Thoracic aorta (tissue), 2 donors: ENCODE data around the gene P4HA2. TPM values are rescaled to one million over a fixed set of nuclear protein-coding genes. Genes with fewer than 3 reads are reported as not detected.

Experiments used
- ATAC-seq: fragments of 150-250 bp; one replicate; pipeline ENCODE4 v1.8.0; 2017; ENCODE audit warnings: low read depth; ENCODE audit not compliant: insufficient number of reproducible peaks, low FRiP score
- DNase-seq: peaks from one replicate; pipeline ENCODE4 v3.0.0-alpha.2; 2020; ENCODE audit warnings: low spot score
- H3K27ac ChIP-seq, 2 donors: fragments of 200-600 bp; sonication (generic); 1 replicate in 1 of 2; 2 replicates in 1 of 2; pipeline ENCODE4 v1.5.1; 2016; ENCODE audit warnings: mild to moderate bottlenecking in 2 of 2, moderate library complexity in 2 of 2
- H3K27me3 ChIP-seq: fragments of 200-600 bp; sonication (generic); replicated peaks from 2 replicates; pipeline ENCODE4 v1.6.0; 2016; ENCODE audit warnings: mild to moderate bottlenecking; ENCODE audit not compliant: insufficient read depth
- H3K36me3 ChIP-seq: fragments of 200-600 bp; sonication (generic); one replicate; pipeline ENCODE4 v1.5.1; 2016
- H3K4me1 ChIP-seq, 2 donors: fragments of 200-600 bp; sonication (generic); 1 replicate in 1 of 2; 2 replicates in 1 of 2; pipeline versions ENCODE4 v1.5.1 to v1.6.0; 2016; ENCODE audit warnings: low read depth in 2 of 2, mild to moderate bottlenecking in 1 of 2; ENCODE audit not compliant: control insufficient read depth in 1 of 2
- H3K4me3 ChIP-seq: fragments of 200-600 bp; sonication (generic); 2 replicates; pipeline ENCODE4 v1.5.1; 2016; ENCODE audit warnings: mild to moderate bottlenecking
- H3K9me3 ChIP-seq: fragments of 200-600 bp; sonication (generic); 2 replicates; pipeline ENCODE4 v1.5.1; 2016
- CTCF ChIP-seq: fragments of 200-600 bp; sonication (generic); IDR thresholded peaks from one replicate; pipeline ENCODE4 v1.5.1; 2019; ENCODE audit warnings: antibody characterized with exemption
- total RNA-seq, 2 donors: library from RNA; depleted of rRNA; stranded (reverse); fragments of >200 nt; gene quantifications; one replicate each; pipeline versions ENCODE4 v1.1.0 to v1.2.3, GENCODE V29; 2016

Gene P4HA2
- total RNA-seq, 2 donors from 2014 or later, result 31.3 to 47.7 TPM

- Histone ChIP-seq H3K36me3 (peaks cover 17% of the 10 kb centered on the region), H3K9me3 (no peaks in the 10 kb centered on the region), H3K4me3 (no peak overlapping the region), H3K4me1 (peaks cover 6 to 29% of the 10 kb centered on the region in 2 donors), H3K27me3 (no peaks in the 10 kb centered on the region), H3K27ac (no peak overlapping the region)
- ATAC-seq (no peak), DNase-seq (no peak)
- TF ChIP-seq CTCF, result no peak
Observed at GRCh38 chr5:132269635-132270334, 42.1 kb upstream of the P4HA2 start.

GRCh38 chr5:132268769-132269551 lies 41.3 kb upstream of the P4HA2 start:
- peaks cover 17% of the 10 kb centered on the region for H3K36me3 ChIP-seq
- no peaks in the 10 kb centered on the region for H3K27me3 ChIP-seq
- ATAC-seq (no peak), DNase-seq (no peak)
- peaks cover 6 to 37% of the 10 kb centered on the region in 2 donors for H3K4me1 ChIP-seq
- no peak for TF ChIP-seq CTCF
- no peaks in the 10 kb centered on the region for H3K9me3 ChIP-seq
- H3K27ac ChIP-seq, result peak overlapping the region; percentile 2 to 24
- H3K4me3 ChIP-seq, result no peak overlapping the region

- Histone ChIP-seq H3K36me3 (peaks cover 17% of the 10 kb centered on the region), H3K27ac (peak overlapping the region; percentile 2 to 24), H3K9me3 (no peaks in the 10 kb centered on the region), H3K27me3 (no peaks in the 10 kb centered on the region), H3K4me1 (peaks cover 13 to 45% of the 10 kb centered on the region in 2 donors), H3K4me3 (no peak overlapping the region)
- TF ChIP-seq CTCF, result no peak
- DNase-seq, result no peak
- ATAC-seq, result no peak
Observed at GRCh38 chr5:132267931-132268768, 40.5 kb upstream of the P4HA2 start.

GRCh38 chr5:132267166-132267739 lies 39.6 kb upstream of the P4HA2 start:
- Histone ChIP-seq H3K27me3 (no peaks in the 10 kb centered on the region), H3K9me3 (no peaks in the 10 kb centered on the region), H3K4me1 (peaks cover 13 to 46% of the 10 kb centered on the region in 2 donors), H3K36me3 (peaks cover 16% of the 10 kb centered on the region), H3K27ac (peak overlapping the region; percentile 90 to 97), H3K4me3 (no peak overlapping the region)
- no peak for ATAC-seq
- TF ChIP-seq CTCF, result no peak
- DNase-seq, result no peak
